ENCODE data around the gene ZBTB39.
"Not testable (repeated sequence)": the region's sequence is repeated elsewhere in the genome, so short reads cannot be mapped to it uniquely, and the experiment has no call there.

Gene ZBTB39

DNA sequence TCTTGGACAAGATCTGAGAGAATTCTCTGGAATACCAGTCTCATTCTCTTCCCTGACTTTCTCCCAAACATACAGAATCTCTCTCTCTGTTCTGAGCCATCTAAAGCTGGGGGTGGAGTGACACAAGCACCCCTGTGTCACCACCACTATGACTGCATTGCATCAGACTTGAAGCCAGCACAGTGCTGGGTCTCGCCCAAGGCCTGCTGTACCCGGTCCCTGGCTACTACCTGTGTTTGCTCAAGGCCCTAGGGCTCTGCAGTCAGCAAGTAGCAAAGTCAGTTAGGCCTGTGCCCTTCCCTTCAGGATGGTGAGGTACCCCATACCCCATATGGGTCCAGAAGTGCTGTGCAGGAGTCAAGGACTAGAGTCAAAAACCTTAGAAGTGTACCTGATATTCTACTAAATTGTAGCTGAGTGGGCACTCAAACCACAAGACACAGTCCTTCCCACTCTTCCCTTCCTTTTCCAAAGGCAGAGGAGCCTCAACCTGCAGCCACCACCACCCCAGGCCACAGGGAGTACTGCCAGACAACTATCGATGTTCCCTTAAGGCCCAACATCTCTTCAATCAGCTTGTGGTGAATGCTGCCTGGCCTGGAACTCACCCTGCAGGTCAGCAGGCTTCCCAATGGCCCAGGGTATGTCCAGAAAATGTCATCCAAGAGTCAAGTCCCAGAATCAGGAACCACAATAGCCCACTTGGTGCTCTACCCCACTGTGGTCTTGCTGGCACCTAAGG, 27.8 kb downstream of the ZBTB39 start:
- DNase-seq: no peak

DNA sequence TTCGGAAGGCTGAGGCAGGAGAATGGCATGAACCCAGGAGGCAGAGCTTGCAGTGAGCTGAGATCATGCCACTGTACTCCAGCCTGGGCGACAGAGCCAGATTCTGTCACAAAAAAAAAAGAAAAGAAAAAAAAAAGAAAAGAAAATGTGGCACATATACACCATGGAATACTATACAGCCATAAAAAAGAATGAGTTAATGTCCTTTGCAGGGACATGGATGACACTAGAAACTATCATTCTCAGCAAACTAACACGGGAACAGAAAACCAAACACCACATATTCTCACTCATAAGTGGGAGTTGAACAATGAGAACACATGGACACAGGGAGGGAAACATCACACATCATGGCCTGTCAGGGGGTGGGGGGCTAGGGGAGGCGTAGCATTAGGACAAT, 29.0 kb downstream of the ZBTB39 start:
- not testable (repeated sequence) for DNase-seq

DNA sequence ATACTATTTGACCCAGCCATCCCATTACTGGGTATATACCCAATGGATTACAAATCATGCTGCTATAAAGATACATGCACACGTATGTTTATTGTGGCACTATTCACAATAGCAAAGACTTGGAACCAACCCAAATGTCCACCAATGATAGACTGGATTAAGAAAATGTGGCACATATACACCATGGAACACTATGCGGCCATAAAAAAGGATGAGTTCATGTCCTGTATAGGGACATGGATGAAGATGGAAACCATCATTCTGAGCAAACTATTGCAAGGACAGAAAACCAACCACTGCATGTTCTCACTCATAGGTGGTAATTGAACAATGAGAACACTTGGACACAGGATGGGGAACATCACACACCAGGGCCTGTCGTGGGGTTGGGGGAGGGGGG, 32.1 kb downstream of the ZBTB39 start:
- DNase-seq: not testable (repeated sequence)

DNA sequence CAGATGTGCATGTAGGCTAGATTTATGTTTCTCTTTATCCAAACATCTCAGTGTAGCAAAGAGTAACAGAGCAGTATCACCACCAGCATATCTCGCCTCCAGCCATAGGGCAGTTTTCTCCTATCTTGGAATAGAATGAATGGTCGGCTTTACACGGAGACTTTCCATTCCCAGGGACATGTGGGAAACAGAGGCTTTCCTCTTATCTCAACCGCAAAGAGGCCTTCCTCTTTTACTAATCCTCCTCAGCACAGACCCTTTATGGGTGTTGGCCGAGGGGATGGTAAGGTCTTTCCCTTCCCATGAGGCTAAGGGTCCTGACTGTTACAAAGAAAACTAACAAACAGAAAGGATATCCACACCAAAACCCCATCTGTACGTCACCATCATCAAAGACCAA, 37.4 kb downstream of the ZBTB39 start:
- DNase-seq: not testable (repeated sequence)

DNA sequence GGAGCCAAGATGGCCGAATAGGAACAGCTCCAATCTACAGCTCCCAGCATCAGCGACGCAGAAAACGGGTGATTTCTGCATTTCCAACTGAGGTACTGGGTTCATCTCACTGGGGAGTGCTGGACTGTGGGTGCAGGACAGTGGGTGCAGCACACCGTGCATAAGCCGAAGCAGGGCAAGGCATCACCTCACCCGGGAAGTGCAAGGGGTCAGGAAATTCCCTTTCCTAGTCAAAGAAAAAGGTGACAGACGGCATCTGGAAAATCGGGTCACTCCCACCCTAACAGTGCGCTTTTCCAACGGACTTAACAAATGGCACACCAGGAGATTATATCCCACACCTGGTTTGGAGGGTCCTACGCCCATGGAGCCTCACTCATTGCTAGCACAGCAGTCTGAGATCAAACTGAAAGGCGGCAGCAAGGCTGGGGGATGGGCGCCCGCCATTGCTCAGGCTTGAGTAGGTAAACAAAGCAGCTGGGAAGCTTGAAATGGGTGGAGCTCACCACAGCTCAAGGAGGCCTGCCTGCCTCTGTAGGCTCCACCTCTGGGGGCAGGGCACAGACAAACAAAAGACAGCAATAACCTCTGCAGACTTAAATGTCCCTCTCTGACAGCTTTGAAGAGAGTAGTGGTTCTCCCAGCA, 40.2 kb downstream of the ZBTB39 start:
- not testable (repeated sequence) for DNase-seq

DNA sequence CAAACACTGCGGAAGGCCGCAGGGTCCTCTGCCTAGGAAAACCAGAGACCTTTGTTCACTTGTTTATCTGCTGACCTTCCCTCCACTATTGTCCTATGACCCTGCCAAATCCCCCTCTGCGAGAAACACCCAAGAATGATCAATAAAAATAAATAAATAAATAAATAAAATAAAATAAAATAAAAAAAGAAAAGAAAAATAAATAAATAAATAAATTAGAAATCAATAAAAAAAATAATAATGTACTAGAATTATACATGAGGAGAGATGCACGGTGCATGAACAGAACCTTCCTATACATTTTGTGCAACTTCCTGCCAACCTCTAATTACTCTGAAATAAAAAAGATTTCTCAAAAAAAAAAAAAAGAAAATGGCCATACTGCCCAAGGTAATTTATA, 41.2 kb downstream of the ZBTB39 start:
- not testable (repeated sequence) for DNase-seq

DNA sequence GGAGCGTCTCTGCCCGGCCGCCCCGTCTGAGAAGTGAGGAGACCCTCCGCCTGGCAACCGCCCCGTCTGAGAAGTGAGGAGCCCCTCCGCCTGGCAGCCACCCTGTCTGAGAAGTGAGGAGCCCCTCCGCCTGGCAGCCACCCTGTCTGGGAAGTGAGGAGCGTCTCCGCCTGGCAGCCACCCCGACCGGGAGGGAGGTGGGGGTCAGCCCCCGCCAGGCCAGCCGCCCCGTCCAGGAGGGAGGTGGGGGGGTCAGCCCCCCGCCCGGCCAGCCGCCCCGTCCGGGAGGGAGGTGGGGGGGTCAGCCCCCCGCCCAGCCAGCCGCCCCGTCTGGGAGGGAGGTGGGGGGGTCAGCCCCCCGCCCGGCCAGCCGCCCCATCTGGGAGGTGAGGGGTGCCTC, 42.8 kb downstream of the ZBTB39 start:
- not testable (repeated sequence) for DNase-seq

DNA sequence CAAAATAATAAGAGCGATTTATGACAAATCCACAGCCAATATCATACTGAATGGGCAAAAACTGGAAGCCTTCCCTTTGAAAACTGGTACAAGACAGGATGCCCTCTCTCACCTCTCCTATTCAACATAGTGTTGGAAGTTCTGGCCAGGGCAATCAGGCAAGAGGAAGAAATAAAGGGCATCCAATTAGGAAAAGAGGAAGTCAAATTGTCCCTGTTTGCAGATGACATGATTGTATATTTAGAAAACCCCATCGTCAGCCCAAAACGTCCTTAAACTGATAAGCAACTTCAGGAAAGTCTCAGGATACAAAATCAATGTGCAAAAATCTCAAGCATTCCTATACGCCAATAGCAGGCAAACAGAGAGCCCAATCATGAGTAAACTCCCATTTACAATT, 44.1 kb downstream of the ZBTB39 start:
- not testable (repeated sequence) for DNase-seq

DNA sequence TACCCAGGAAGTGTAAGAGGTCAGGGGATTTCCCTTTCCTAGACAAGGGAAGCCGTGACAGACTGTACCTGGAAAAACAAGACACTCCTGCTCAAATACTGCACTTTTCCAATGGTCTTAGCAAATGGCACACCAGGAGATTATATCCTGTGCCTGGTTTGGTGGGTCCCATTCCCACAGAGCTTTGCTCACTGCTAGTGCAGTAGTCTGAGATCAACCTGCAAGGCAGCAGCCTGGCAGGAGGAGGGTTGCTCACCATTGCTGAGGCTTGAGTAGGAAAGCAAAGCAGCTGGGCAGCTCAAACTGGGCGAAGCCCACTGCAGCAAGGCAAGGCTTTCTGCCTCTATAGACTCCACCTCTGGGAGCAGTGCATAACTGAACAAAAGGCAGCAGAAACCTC, 47.9 kb downstream of the ZBTB39 start:
- DNase-seq: no peak

DNA sequence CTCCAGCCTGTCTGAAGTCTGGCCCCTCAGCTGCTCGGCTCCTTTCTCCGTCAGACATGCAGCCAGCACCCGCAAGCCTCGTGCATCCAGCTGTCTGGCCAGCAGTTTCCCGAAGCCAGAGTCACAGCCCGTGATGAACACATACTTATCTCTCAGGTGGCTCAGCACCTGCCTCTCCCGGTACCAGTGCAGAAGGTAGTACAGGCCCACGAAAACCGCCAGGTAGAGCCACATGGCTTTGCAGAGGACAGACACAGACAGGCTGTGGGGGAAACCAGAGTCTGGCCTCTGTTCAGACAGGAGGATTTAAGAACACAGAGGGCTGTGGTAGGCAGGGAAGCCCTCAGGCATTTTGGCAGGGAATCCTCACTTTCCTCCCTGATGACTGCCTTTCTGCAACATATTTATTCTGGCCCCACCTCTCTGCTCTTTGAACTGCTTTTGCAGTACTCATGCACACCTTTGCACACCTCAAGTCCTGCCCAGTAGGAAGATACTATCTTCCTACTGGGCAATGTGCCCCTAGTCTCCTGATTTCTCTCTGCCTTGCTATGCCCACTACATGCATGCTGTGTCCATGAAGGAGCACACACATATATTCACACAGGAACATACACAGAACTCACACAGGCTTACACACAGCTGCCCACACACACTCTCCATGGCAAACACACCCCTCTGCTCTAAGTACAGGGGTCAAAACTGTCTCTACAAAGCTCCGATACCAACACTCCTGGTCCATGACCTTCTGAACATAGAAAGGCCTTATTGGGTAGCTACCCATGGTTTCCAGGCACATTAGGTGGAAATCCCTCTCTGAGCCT, 48.9 kb downstream of the ZBTB39 start, which contains the start of gene RDH16:
Gene RDH16 (minus strand): TSS at position 380 of the 824 bp plus-strand sequence. CDS start 146 bp downstream, at position 234.
- no peak for DNase-seq

DNA sequence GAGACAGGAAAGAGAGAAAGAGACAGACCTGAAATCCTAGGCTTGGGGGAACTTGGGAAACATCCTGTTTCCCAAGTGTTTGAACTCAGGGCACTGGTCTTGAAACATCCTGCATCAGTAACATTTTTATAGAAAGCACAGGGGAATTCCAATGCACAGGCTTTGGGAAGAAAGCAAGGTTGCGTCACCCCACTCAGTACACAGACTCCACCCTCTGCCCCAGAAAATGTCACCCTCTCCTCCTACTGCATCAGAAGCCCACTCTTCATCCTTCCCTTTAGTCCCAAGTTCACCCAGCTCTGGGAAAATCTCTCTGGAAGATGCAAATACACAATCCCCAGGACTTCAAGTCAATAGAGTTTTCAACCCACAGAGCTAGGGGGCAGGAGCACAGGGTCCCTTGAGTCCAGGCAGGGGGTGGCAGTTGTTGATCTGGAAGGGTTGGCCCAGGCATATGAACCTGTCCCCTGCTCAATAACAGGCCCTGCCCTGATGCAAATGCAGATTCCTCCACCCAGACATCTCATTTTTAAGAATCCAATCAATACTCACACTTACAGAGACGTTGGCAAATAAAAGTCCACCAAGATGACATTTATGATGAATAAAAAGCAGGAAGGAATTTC, 50.6 kb downstream of the ZBTB39 start:
- no peak for DNase-seq

DNA sequence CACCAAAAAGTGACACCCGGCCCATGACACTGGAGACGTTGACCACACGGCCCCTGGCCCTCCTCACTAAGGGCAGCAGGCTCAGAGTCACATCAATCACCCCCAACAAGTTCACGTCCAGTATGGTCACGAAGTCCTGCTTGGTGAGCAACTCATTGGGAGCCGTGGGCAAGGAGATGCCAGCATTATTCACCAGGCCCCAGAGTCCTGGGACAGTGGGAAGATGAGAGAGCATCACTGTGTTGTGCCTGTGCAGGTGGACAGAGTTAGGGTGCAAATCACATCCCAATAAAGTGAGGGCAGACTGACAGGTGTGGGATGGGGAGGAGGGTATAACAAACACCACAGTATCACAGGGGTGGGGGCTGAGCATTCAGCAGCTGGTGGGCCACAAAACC, 51.4 kb downstream of the ZBTB39 start:
- DNase-seq: no peak

DNA sequence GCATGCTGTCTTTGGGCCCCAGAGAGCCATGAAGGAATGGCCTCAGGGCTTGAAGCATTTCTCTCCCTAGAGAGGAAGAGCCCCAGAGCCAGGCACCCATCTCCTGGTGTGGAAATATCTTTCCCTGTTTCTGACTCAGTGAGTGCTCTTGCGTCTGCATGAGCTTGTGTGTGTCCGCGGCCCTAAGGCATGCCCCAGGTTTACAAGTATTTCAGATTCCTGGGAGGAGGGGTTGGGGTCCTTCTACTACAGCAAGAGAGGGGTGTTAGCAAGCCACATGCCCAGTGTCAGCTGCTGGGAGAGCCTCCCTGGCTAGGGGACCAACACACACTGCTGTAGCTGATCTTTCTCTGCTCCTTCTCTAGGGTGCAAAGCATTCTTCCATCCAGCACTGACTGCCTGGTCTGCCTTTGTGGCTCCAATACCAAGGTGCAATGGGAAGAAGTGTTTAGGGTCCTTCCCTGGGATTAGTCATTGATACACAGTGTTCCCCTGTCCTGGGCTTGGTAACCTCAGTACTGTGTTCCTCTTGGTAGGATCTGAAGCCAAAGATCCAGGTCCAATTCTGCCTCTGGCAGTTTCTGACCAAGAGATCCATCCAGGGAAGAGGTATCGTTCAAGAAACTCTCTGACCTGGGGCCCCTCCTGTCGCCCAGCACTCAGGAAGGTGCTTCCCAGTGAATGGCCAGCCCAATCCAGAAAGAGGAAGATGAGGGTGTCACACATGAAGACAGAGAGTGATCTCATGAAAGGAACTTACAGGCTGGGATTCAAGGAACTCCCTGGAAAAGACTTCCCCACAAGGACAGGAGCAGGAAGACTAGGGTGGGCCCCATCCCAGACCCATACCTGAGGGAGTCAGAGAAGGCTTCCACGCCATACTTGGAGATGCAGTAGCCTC, 52.0 kb downstream of the ZBTB39 start:
- no peak for DNase-seq

DNA sequence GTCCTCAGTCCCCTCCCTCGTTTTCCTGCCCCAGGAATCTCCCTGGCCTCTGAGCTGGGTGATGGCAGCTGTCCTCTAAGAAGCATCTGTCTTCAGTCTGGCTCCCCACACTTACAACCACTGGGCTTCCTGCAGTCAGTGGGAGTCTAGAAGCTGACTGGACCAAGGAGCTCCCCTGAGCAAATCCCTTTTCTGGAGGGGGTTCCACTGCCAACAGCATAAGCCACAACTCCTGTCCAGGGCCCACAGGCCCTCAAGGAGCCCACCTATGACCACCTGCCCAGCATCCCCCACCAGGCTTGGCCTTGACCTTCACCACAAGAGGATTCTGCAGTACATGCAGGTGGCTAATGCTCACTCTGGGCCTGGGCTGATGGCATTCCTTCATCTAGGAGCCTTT, 53.0 kb downstream of the ZBTB39 start:
- no peak for DNase-seq

DNA sequence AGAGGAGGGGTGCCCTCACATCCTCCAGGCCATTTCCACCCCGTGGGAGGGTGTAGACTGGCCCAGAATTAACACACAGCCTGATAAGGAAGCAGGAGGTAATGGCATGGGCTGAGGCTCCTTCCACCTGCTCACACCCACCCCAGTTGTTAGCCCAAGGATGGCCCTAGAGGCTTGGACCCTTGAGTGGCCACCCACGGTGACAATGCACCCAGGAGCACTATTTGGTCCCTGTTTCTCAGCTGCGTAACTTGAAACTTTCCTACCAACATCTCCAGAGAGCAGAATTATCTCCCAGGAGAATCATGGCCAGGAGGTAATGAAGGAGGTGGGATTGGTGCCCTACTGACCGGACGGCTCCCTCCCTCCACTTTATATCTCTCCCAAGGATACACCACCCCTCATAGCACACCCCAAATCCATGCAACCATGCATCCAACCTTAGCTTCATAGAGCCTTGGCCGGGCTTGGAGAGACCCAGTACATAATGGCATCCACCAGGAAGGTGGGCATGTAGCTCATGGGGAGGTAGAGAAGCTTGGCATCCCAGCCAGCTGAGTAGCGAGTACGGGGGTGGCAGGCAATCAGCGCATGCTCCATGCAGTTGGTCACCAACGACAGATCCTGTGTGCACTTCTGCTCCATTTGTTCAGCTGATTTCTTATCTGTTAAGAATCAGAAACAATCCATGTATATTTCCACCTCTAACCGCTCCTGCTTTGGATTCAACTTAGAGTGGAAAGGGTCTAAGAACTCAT, 54.6 kb downstream of the ZBTB39 start:
- no peak for DNase-seq

DNA sequence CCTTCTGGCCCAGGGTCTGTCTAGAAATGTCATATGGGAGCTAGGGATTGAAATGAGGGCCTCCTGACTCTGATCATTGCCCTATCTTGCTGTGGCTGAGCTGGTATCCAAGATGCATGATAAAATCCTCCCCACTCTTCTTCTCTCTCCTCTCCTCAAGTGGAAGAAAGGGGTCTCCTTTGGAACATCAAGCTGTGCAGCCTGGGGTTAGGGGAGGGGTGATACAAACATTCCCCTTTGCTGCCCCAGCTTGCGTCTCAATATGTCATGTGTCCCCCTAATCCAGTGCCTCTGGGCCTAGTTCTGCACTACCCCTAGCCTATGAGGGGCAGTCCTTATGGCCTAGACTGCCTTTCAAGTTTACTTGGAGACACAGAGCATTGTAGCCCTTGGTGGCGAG, 57.5 kb downstream of the ZBTB39 start:
- no peak for DNase-seq

All from DMS79 treated with DMSO at 0.1 percent for 48 hours (cell line).